MCF 10A (cell line): ENCODE measurements around the gene MUS81. TPM values are rescaled to one million over a fixed set of nuclear protein-coding genes. Genes with fewer than 3 reads are reported as not detected.

Source experiments
- Bru-seq: library from RNA; stranded (reverse); fragments of 400-500 nt; gene quantifications from one replicate; lab custom pipeline; 2021; lab: Mats Ljungman, UMichigan
- BruChase-seq, 2 experiments: library from RNA; stranded (reverse); fragments of 400-500 nt; gene quantifications; one replicate each; lab custom pipeline; 2021; lab: Mats Ljungman, UMichigan
- BruUV-seq: library from RNA; stranded (reverse); fragments of 400-500 nt; replicated peaks from 2 replicates; lab custom pipeline; 2021; lab: Mats Ljungman, UMichigan
- CTCF ChIA-PET: fragments of 300-600 bp; sonication (Branson Sonifier 250); formaldehyde crosslinking; extraction: SDS; loops from one replicate; lab custom pipeline; 2021; ENCODE audit warnings: antibody characterized with exemption, inconsistent platforms; lab: Yijun Ruan, JAX
- POLR2A ChIA-PET: fragments of 300-600, 350-650 bp; sonication (Branson Sonifier 250); formaldehyde crosslinking; extraction: SDS; loops from one replicate; lab custom pipeline; 2020; ENCODE audit warnings: antibody characterized with exemption, inconsistent platforms; lab: Yijun Ruan, JAX
- DNase-seq: peaks from one replicate; pipeline ENCODE4 v3.0.0-alpha.2; 2018; ENCODE audit not compliant: unreplicated experiment
- H3K27ac Mint-ChIP-seq: one replicate; pipeline ENCODE4 v1.8.0; 2022; ENCODE audit warnings: mild to moderate bottlenecking, low read depth, mixed read lengths; ENCODE audit not compliant: unreplicated experiment
- H3K27me3 Mint-ChIP-seq: one replicate; pipeline ENCODE4 v1.8.0; 2022; ENCODE audit warnings: mixed read lengths; ENCODE audit not compliant: insufficient read depth, unreplicated experiment
- H3K36me3 Mint-ChIP-seq: one replicate; pipeline ENCODE4 v1.8.0; 2022; ENCODE audit warnings: mild to moderate bottlenecking, moderate library complexity, mixed read lengths; ENCODE audit not compliant: insufficient read depth, unreplicated experiment
- H3K4me1 Mint-ChIP-seq: one replicate; pipeline ENCODE4 v1.8.0; 2022; ENCODE audit warnings: mixed read lengths; ENCODE audit not compliant: insufficient read depth, unreplicated experiment
- H3K4me3 Mint-ChIP-seq: one replicate; pipeline ENCODE4 v1.8.0; 2022; ENCODE audit warnings: mild to moderate bottlenecking, moderate library complexity, mixed read lengths; ENCODE audit not compliant: unreplicated experiment
- H3K9me3 Mint-ChIP-seq: one replicate; pipeline ENCODE4 v1.8.0; 2022; ENCODE audit warnings: mixed read lengths; ENCODE audit not compliant: unreplicated experiment
- intact Hi-C: fragments of 100-400 bp; cut with micrococcal nuclease; formaldehyde crosslinking; loops from 2 replicates; pipeline ENCODE4 v1.14.1; 2022
- long read RNA-seq: library from polyadenylated mRNA; stranded (forward); transcript quantifications from one replicate; pipeline ENCODE4 v2.0.0, GENCODE V29; 2022
- total RNA-seq: library from RNA; stranded (reverse); gene quantifications from 2 replicates; pipeline ENCODE4 v1.2.3, GENCODE V29; 2022
- TF ChIP-seq, protein P1 (sequence below): fragments of 200-600 bp; IDR thresholded peaks from one replicate; pipeline ENCODE4 v1.8.0; 2022; ENCODE audit warnings: antibody characterized with exemption, mild to moderate bottlenecking; ENCODE audit not compliant: unreplicated experiment

Gene MUS81, protein sequence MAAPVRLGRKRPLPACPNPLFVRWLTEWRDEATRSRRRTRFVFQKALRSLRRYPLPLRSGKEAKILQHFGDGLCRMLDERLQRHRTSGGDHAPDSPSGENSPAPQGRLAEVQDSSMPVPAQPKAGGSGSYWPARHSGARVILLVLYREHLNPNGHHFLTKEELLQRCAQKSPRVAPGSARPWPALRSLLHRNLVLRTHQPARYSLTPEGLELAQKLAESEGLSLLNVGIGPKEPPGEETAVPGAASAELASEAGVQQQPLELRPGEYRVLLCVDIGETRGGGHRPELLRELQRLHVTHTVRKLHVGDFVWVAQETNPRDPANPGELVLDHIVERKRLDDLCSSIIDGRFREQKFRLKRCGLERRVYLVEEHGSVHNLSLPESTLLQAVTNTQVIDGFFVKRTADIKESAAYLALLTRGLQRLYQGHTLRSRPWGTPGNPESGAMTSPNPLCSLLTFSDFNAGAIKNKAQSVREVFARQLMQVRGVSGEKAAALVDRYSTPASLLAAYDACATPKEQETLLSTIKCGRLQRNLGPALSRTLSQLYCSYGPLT
- 59.0 and 77.6 TPM in 2 replicates for total RNA-seq
- percentile 72 among the genes with signal in this experiment for Bru-seq, nascent RNA
- percentile 77 among the genes with signal in this experiment for BruChase-seq, experiment 1, labeled RNA remaining after a 6-hour chase
- percentile 72 among the genes with signal in this experiment for BruChase-seq, experiment 2, labeled RNA remaining after a 2-hour chase
- long read RNA-seq, transcript MUS81-201 (16 exons, 2,392 nt), result major isoform, 103 of 182 reads
- long read RNA-seq, partial matches to known transcripts, result 15 of 182 reads
- long read RNA-seq, other reads (novel, unspliced or antisense), result 63 of 182 reads

DNA sequence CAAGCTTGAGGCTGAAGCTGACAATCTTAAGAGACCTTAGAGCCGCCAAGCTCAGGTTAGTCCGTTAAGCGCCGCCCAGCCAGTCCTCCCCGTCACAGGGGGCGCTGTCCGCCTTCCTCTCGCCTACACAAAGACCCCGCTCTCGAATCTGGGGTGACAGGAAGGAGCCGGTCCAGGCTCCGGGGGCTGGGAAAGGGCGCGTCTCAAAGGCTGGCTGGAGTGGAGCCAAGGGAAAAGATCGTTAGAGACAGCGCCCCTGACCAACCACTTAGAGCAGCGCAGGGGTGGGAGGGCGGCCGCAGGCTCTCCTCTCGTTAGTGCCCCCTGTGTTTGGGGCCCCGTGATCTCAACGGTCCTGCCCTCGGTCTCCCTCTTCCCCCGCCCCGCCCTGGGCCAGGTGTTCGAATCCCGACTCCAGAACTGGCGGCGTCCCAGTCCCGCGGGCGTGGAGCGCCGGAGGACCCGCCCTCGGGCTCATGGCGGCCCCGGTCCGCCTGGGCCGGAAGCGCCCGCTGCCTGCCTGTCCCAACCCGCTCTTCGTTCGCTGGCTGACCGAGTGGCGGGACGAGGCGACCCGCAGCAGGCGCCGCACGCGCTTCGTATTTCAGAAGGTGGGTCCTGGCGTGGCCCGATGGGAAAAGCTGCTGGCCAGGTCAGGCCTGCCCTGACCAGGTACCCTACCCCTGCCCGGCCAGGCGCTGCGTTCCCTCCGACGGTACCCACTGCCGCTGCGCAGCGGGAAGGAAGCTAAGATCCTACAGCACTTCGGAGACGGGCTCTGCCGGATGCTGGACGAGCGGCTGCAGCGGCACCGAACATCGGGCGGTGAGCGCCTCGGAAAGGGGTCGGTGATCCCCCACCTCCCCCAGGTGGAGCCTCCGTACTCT lies at the start of gene MUS81:
TSS of gene MUS81 (plus strand) at position 156 of the 887 bp plus-strand sequence. CDS start at position 477, 321 bp downstream.
- no peaks in the 10 kb centered on the region for H3K27me3 Mint-ChIP-seq
- TF ChIP-seq, protein P1, sequence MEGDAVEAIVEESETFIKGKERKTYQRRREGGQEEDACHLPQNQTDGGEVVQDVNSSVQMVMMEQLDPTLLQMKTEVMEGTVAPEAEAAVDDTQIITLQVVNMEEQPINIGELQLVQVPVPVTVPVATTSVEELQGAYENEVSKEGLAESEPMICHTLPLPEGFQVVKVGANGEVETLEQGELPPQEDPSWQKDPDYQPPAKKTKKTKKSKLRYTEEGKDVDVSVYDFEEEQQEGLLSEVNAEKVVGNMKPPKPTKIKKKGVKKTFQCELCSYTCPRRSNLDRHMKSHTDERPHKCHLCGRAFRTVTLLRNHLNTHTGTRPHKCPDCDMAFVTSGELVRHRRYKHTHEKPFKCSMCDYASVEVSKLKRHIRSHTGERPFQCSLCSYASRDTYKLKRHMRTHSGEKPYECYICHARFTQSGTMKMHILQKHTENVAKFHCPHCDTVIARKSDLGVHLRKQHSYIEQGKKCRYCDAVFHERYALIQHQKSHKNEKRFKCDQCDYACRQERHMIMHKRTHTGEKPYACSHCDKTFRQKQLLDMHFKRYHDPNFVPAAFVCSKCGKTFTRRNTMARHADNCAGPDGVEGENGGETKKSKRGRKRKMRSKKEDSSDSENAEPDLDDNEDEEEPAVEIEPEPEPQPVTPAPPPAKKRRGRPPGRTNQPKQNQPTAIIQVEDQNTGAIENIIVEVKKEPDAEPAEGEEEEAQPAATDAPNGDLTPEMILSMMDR, result peak; percentile 90
- ChIA-PET CTCF (interaction anchor here (0.6 to 4.0 kb wide), 15 partner anchors 10 to 148 kb away, joined by 3 to 64 read pairs (median 4); partner anchors contain the start of genes FIBP and KAT5), POLR2A (interaction anchor here (0.6 to 6.2 kb wide), 36 partner anchors 10 to 1368 kb away, joined by 3 to 181 read pairs (median 4); partner anchors contain the start of genes BANF1, C11orf68, CCDC85B and EIF1AD)
- no peaks in the 10 kb centered on the region for H3K9me3 Mint-ChIP-seq
- peak; percentile 99 for DNase-seq
- intact Hi-C loops, result no loop called here
- peaks cover 46% of the 10 kb centered on the region for H3K36me3 Mint-ChIP-seq
- H3K4me1 Mint-ChIP-seq, result peaks cover 32% of the 10 kb centered on the region
- H3K27ac Mint-ChIP-seq, result peak within 1 kb of the TSS; percentile 93
- H3K4me3 Mint-ChIP-seq, result peak within 1 kb of the TSS; percentile 83
- BruUV-seq, result TSS peak; percentile 39

DNA sequence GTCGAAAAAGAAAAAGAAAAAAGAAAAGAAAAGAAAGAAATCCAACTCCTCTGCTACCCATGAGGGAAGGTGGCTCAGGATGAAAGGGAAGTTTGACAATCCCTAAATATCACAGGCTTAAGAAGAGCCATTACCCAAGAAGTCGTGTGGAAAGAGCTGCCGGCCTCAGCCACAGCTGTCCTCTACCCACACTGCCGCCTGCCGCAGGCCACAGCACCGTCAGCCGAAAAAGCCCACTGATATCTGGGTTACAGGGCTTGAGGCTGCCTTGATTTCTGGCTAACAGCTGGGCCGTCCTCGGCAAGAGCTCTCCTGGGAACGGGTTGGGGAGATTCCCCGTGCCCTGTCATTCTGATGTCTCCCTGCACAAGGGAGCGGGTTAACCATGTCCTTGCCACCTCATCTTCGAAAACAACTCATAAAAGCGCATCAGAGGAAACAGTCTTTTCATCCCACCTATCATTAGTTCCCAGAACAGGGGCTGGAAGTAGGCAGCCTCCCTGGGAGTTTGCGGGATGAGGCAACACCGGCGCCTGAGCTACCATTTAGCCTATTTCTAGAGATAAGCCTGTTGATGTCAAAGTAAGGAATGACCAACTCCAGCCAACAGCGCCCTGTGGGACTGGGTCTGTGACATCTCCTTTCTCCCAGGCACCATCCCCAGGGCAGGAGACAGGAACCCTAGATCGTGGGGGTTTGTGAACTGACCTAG lies 48.3 kb upstream of the MUS81 start:
- DNase-seq, result no peak
- TF ChIP-seq, protein P1, result no peak
- Mint-ChIP-seq H3K36me3 (no peaks in the 10 kb centered on the region), H3K4me1 (peaks cover 4% of the 10 kb centered on the region), H3K27ac (no peak overlapping the region), H3K27me3 (peaks cover 14% of the 10 kb centered on the region), H3K4me3 (no peak overlapping the region), H3K9me3 (no peaks in the 10 kb centered on the region)
- CTCF ChIA-PET, result interaction anchor here (0.5 to 4.1 kb wide), 6 partner anchors 33 to 224 kb away, joined by 3 to 21 read pairs (median 4); partner anchors contain the start of gene KAT5
- POLR2A ChIA-PET, result interaction anchor here (0.6 to 1.2 kb wide), 3 partner anchors 9 to 99 kb away, joined by 3 read pairs; partner anchors contain the start of gene RNASEH2C
- no TSS peak for BruUV-seq
- intact Hi-C loops, result no loop called here

DNA sequence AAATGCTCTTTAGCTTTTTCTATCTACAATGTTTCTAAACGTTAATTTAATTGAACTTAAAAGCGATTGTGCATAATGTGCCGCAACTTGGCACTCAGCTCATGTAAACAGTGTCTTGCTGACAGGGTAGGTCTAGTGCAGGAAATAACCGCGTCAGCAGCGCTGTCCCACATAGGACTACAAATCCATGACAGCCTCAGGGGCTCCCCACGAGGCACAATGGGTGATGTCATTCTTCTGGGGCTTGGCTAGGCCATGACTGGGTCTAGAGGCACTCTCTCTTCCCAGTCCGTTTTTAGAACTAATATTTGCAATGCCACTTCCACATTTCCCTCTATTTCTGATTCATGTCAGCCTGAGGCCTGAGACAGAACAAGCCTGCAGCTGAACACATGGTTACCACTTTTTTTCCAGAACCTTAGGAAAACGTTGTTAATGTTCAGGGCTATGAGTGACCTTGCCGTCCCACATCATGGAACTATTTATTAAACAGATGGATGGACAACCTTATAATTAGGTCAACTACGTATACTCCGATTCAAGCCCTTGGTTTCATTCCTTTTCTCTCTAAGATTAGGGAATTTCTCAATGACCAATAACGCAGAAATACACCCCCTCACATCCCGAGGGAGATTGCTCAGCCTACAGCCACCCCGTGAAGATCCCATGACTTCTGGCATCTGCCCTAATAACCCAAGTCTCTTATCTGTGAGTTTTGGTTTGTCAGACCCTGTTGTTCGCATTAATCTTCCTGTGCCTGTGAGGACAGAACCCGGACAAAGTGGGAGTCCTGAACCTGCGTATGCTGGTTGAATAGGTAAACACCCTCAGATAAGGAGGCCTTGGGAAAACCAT lies 45.9 kb upstream of the MUS81 start:
- BruUV-seq, result no TSS peak
- H3K9me3 Mint-ChIP-seq, result no peaks in the 10 kb centered on the region
- no peak overlapping the region for H3K4me3 Mint-ChIP-seq
- TF ChIP-seq, protein P1, result no peak
- no peaks in the 10 kb centered on the region for H3K36me3 Mint-ChIP-seq
- ChIA-PET POLR2A (interaction anchor here (0.8 kb wide), 1 partner anchor 22 kb away, joined by 3 read pairs; no protein-coding TSS in a partner anchor), CTCF (interaction anchor here (0.6 to 4.1 kb wide), 3 partner anchors 36 to 268 kb away, joined by 3 to 21 read pairs (median 13); partner anchors contain the start of gene KAT5)
- DNase-seq, result no peak
- no peaks in the 10 kb centered on the region for H3K27me3 Mint-ChIP-seq
- peaks cover 8% of the 10 kb centered on the region for H3K4me1 Mint-ChIP-seq
- intact Hi-C loops, result no loop called here
- H3K27ac Mint-ChIP-seq, result no peak overlapping the region
